ENCODE data around the gene LRRTM4.

LRRTM4 gene

GRCh38 chr2:77508511-77508910 is 13.7 kb downstream of the LRRTM4 start:
- no peaks in the 10 kb centered on the region for H3K27me3 Mint-ChIP-seq
- no peaks in the 10 kb centered on the region for H3K4me1 Mint-ChIP-seq
- no peak overlapping the region for H3K27ac Mint-ChIP-seq
- peaks cover 3% of the 10 kb centered on the region for H3K9me3 Mint-ChIP-seq
- H3K36me3 Mint-ChIP-seq (ENCODE audit: low read depth), result no peaks in the 10 kb centered on the region
- no peak for ATAC-seq
- no peak overlapping the region for H3K4me3 Mint-ChIP-seq
- no peak for DNase-seq

- DNase-seq (no peak), ATAC-seq (no peak)
- H3K4me1 Mint-ChIP-seq, result no peaks in the 10 kb centered on the region
- no peaks in the 10 kb centered on the region for H3K27me3 Mint-ChIP-seq
- H3K36me3 Mint-ChIP-seq (ENCODE audit: low read depth), result no peaks in the 10 kb centered on the region
- no peak overlapping the region for H3K4me3 Mint-ChIP-seq
- peaks cover 3% of the 10 kb centered on the region for H3K9me3 Mint-ChIP-seq
- no peak overlapping the region for H3K27ac Mint-ChIP-seq
Measured at GRCh38 chr2:77507657-77508056, 14.5 kb downstream of the LRRTM4 start.

- no peak for ATAC-seq
- Mint-ChIP-seq H3K9me3 (peaks cover 3% of the 10 kb centered on the region), H3K4me3 (no peak overlapping the region), H3K27me3 (no peaks in the 10 kb centered on the region), H3K36me3 (ENCODE audit: low read depth) (no peaks in the 10 kb centered on the region), H3K27ac (no peak overlapping the region), H3K4me1 (no peaks in the 10 kb centered on the region)
- no peak for DNase-seq
Measured at GRCh38 chr2:77488141-77488540, 34.0 kb downstream of the LRRTM4 start.

GRCh38 chr2:77487074-77487803 is 34.9 kb downstream of the LRRTM4 start:
- Mint-ChIP-seq H3K9me3 (peaks cover 3% of the 10 kb centered on the region), H3K36me3 (ENCODE audit: low read depth) (no peaks in the 10 kb centered on the region), H3K27me3 (no peaks in the 10 kb centered on the region), H3K4me1 (no peaks in the 10 kb centered on the region), H3K4me3 (no peak overlapping the region), H3K27ac (no peak overlapping the region)
- DNase-seq (no peak), ATAC-seq (no peak)

- no peaks in the 10 kb centered on the region for H3K4me1 Mint-ChIP-seq
- H3K27ac Mint-ChIP-seq, result no peak overlapping the region
- no peaks in the 10 kb centered on the region for H3K36me3 Mint-ChIP-seq (ENCODE audit: low read depth)
- H3K27me3 Mint-ChIP-seq, result no peaks in the 10 kb centered on the region
- ATAC-seq (no peak), DNase-seq (no peak)
- H3K9me3 Mint-ChIP-seq, result peaks cover 15% of the 10 kb centered on the region
- no peak overlapping the region for H3K4me3 Mint-ChIP-seq
Measured at GRCh38 chr2:77484026-77484425, 38.1 kb downstream of the LRRTM4 start.

DNA sequence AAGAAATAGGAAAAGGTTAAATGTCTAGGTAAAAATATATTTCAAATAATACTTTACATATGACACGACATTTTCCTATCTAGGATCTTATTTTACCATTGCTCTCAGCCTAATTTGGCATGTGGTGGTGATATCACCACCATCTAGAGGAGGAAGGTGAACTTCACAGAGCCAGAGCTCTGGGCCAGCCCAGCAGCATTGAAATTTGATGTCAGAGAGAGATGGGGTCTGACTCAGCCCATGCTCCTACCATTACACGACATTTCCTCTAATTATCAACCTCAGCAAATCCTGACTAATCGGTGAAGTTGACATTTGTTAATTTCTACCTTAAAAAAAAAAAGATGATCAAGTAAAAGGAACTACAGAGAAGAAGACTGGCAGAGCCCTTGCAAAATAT is 42.3 kb downstream of the LRRTM4 start:
- no peaks in the 10 kb centered on the region for H3K27me3 Mint-ChIP-seq
- H3K4me3 Mint-ChIP-seq, result no peak overlapping the region
- DNase-seq (no peak), ATAC-seq (no peak)
- peaks cover 21% of the 10 kb centered on the region for H3K9me3 Mint-ChIP-seq
- H3K27ac Mint-ChIP-seq, result no peak overlapping the region
- H3K36me3 Mint-ChIP-seq (ENCODE audit: low read depth), result no peaks in the 10 kb centered on the region
- no peaks in the 10 kb centered on the region for H3K4me1 Mint-ChIP-seq

- H3K36me3 Mint-ChIP-seq (ENCODE audit: low read depth), result no peaks in the 10 kb centered on the region
- DNase-seq (no peak), ATAC-seq (no peak)
- no peak overlapping the region for H3K4me3 Mint-ChIP-seq
- peaks cover 21% of the 10 kb centered on the region for H3K9me3 Mint-ChIP-seq
- no peaks in the 10 kb centered on the region for H3K4me1 Mint-ChIP-seq
- H3K27me3 Mint-ChIP-seq, result no peaks in the 10 kb centered on the region
- H3K27ac Mint-ChIP-seq, result no peak overlapping the region
Measured at GRCh38 chr2:77479395-77479794, 42.8 kb downstream of the LRRTM4 start.

DNA sequence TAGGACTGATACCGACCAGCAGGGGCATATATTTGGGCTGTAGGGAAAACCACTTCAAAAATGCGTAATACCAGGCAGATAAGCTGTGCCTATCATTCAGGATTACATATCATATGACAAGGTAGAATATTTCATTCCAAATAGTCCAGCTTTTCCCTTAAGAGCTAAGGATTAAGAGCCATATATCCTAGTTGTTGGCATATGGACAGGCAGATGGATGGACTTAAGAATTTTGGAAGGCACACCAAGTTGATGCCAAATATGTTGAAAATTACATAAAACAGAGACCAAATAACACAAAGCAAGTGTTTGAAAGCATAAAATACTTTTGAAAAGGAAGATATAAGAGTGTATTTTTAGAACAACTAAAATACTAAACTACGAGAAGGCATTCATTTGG is 52.1 kb downstream of the LRRTM4 start:
- ATAC-seq (no peak), DNase-seq (no peak)
- Mint-ChIP-seq H3K9me3 (peaks cover 12% of the 10 kb centered on the region), H3K4me1 (no peaks in the 10 kb centered on the region), H3K4me3 (no peak overlapping the region), H3K27me3 (no peaks in the 10 kb centered on the region), H3K36me3 (ENCODE audit: low read depth) (no peaks in the 10 kb centered on the region), H3K27ac (no peak overlapping the region)

- DNase-seq (no peak), ATAC-seq (no peak)
- H3K4me1 Mint-ChIP-seq, result no peaks in the 10 kb centered on the region
- H3K9me3 Mint-ChIP-seq, result peaks cover 12% of the 10 kb centered on the region
- H3K4me3 Mint-ChIP-seq, result no peak overlapping the region
- no peak overlapping the region for H3K27ac Mint-ChIP-seq
- no peaks in the 10 kb centered on the region for H3K36me3 Mint-ChIP-seq (ENCODE audit: low read depth)
- H3K27me3 Mint-ChIP-seq, result no peaks in the 10 kb centered on the region
Measured at GRCh38 chr2:77469106-77469505, 53.1 kb downstream of the LRRTM4 start.

DNA sequence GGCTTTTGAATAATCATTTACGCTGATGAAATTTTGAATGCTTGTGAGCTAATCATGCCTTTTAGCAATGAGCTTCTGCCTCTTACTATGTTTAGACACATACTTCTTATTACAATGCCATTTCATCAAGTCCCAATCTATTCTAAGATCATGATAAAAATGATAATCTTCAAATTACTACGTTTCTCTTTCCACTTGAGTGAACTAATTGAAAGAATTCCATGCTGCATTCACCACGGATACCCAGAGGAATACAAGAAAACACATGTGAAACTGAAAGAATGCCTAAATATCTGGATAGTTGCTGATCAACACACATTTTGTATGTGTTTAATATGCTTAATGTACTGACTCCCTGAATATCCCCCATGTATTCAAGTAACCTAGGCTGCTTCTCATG is 62.3 kb downstream of the LRRTM4 start:
- peaks cover 24% of the 10 kb centered on the region for H3K9me3 Mint-ChIP-seq
- H3K4me1 Mint-ChIP-seq, result no peaks in the 10 kb centered on the region
- H3K36me3 Mint-ChIP-seq (ENCODE audit: low read depth), result no peaks in the 10 kb centered on the region
- H3K27ac Mint-ChIP-seq, result no peak overlapping the region
- H3K4me3 Mint-ChIP-seq, result no peak overlapping the region
- H3K27me3 Mint-ChIP-seq, result no peaks in the 10 kb centered on the region
- no peak for ATAC-seq
- no peak for DNase-seq

GRCh38 chr2:77458216-77458615 is 64.0 kb downstream of the LRRTM4 start:
- H3K9me3 Mint-ChIP-seq, result peaks cover 21% of the 10 kb centered on the region
- H3K27me3 Mint-ChIP-seq, result no peaks in the 10 kb centered on the region
- no peaks in the 10 kb centered on the region for H3K4me1 Mint-ChIP-seq
- H3K36me3 Mint-ChIP-seq (ENCODE audit: low read depth), result no peaks in the 10 kb centered on the region
- DNase-seq (no peak), ATAC-seq (no peak)
- no peak overlapping the region for H3K27ac Mint-ChIP-seq
- no peak overlapping the region for H3K4me3 Mint-ChIP-seq

GRCh38 chr2:77457665-77458064 is 64.5 kb downstream of the LRRTM4 start:
- no peaks in the 10 kb centered on the region for H3K4me1 Mint-ChIP-seq
- H3K27me3 Mint-ChIP-seq, result no peaks in the 10 kb centered on the region
- H3K4me3 Mint-ChIP-seq, result no peak overlapping the region
- H3K36me3 Mint-ChIP-seq (ENCODE audit: low read depth), result no peaks in the 10 kb centered on the region
- H3K9me3 Mint-ChIP-seq, result peaks cover 21% of the 10 kb centered on the region
- H3K27ac Mint-ChIP-seq, result no peak overlapping the region
- DNase-seq, result no peak
- no peak for ATAC-seq

DNA sequence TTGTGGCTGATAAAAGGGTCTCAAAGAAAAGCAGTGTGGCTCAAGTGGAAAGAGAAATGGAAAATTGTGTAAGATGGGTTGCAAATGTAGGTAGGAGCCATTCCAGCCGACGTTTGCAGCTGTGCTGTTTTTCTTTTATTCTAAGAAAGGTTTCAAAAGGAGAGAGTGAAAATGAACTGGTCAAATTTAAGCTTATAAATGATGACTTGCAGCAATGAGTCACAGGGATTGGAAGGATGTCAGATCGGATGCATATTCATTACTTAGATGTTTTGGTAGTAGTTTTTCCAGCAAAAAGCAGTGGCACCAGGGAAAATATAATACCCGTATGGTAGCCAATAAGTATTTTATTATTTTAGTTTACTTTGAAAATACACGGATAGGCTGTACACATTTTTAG is 79.1 kb downstream of the LRRTM4 start:
- Mint-ChIP-seq H3K4me3 (no peak overlapping the region), H3K36me3 (ENCODE audit: low read depth) (no peaks in the 10 kb centered on the region), H3K4me1 (no peaks in the 10 kb centered on the region), H3K27me3 (no peaks in the 10 kb centered on the region), H3K9me3 (peaks cover 18% of the 10 kb centered on the region), H3K27ac (no peak overlapping the region)
- no peak for DNase-seq
- ATAC-seq, result no peak

DNA sequence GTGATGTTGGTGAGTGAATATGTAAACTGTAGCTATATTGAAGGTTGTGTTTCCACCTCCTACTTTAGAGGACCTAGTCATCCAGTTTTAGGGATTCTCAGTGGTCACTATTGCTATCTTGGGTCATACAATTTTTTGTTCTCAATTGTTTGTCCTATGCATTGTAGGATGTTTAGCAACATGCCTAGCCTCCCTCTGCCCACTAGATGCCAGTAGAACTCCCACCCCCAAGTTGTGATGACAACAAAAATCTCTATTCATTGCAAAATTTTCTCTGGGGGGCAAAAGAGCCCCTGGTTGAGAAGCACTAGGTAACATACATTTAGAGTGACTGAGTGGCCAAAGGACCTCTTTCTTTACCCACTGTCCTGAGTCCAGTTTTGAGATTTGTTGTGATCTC is 87.3 kb downstream of the LRRTM4 start:
- no peak for ATAC-seq
- DNase-seq, result no peak
- no peaks in the 10 kb centered on the region for H3K36me3 Mint-ChIP-seq (ENCODE audit: low read depth)
- H3K27ac Mint-ChIP-seq, result no peak overlapping the region
- H3K4me3 Mint-ChIP-seq, result no peak overlapping the region
- H3K27me3 Mint-ChIP-seq, result no peaks in the 10 kb centered on the region
- H3K9me3 Mint-ChIP-seq, result no peaks in the 10 kb centered on the region
- H3K4me1 Mint-ChIP-seq, result no peaks in the 10 kb centered on the region

GRCh38 chr2:77428946-77429345 is 93.2 kb downstream of the LRRTM4 start:
- no peak overlapping the region for H3K27ac Mint-ChIP-seq
- H3K4me3 Mint-ChIP-seq, result no peak overlapping the region
- peaks cover 13% of the 10 kb centered on the region for H3K9me3 Mint-ChIP-seq

DNA sequence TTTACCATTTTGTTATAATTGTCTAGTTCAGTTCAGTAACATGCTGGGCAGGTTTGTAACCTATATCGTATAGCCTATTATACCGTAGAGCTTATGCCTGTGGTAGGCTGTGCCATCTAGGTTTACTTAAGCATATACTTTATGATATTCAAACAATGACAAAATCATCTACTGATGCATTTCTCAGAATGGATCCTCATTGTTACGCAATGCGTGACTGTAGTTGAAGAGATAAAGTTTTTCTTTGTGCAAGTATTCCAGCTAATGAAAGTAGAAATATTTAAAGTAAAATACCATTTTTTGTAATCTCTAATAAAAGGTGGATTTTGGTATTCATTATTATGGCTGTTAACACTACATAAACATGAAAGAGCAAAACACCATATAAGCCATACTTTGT is 100.2 kb downstream of the LRRTM4 start:
- Mint-ChIP-seq H3K4me1 (no peaks in the 10 kb centered on the region), H3K4me3 (no peak overlapping the region), H3K27ac (no peak overlapping the region), H3K36me3 (ENCODE audit: low read depth) (no peaks in the 10 kb centered on the region), H3K27me3 (no peaks in the 10 kb centered on the region), H3K9me3 (peaks cover 9% of the 10 kb centered on the region)
- DNase-seq (no peak), ATAC-seq (no peak)

More at GRCh38 chr2:77428946-77429345, 93.2 kb downstream of the LRRTM4 start:
- DNase-seq (no peak), ATAC-seq (no peak)
- no peaks in the 10 kb centered on the region for H3K4me1 Mint-ChIP-seq
- no peaks in the 10 kb centered on the region for H3K36me3 Mint-ChIP-seq (ENCODE audit: low read depth)
- no peaks in the 10 kb centered on the region for H3K27me3 Mint-ChIP-seq

Measured in activated naive CD8-positive, alpha-beta T cell treated with anti-CD3 and anti-CD28 coated beads, Interleukin-2, amount 50 U/mL, for 24 hours (primary cell).